Uterus (tissue), 2 donors: ENCODE measurements around the gene SYNJ1.

ENCODE experiments used
- POLR2A ChIP-seq, 2 donors: fragments of 450-650 bp; IDR thresholded peaks; one replicate each; pipeline ENCODE4 v1.6.1; 2016; ENCODE audit warnings: antibody characterized with exemption in 2 of 2, mild to moderate bottlenecking in 1 of 2, moderate library complexity in 1 of 2
- TF ChIP-seq, protein P1 (sequence below), 4 experiments: fragments of 200-600 bp in 2 of 4; fragments of 450-650 bp in 2 of 4; sonication (generic) in 2 of 4; IDR thresholded peaks; one replicate each; pipeline ENCODE4 v1.5.1; 2016 to 2019; ENCODE audit warnings: antibody characterized with exemption in 4 of 4, mild to moderate bottlenecking in 2 of 4, moderate library complexity in 1 of 4

DNA sequence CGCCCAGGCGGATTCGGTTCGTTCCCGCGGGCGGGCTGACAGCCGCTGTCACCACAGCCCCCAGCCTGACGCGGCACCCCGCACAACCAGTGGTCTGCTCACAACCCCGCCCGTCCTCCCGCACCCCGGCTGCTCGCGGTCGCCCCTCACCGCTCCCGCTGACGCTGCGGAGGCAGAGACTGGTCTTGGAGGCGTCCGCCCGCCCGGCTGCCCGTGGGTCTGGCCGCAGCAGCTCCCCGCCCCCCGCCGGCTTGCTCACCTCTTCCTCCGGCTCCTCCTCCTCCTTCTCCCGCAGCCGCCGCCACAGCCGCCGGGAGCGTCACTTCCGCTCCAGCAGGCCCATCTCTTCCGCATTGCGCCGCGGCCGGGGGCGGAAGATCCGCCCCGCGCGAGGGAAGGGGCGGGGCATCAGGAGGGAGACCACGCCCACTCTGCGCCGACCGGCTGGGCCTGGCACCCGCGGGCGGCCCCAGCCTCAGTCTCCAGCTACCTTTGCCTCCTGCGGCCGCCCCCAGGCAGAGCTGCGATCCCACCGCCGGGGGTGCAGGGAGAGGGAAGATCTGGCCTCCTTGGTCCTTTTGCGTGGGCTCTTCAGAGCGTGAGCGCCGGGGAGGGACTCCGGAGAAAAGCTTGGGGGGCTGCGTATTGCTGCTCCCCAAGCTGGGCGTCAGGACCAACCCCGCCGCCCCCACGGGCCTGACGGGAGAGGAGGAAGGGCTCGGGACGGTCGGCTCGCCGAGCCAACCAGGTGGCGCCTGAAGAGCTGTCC is at the start of gene SYNJ1:
- TF ChIP-seq, protein P1, sequence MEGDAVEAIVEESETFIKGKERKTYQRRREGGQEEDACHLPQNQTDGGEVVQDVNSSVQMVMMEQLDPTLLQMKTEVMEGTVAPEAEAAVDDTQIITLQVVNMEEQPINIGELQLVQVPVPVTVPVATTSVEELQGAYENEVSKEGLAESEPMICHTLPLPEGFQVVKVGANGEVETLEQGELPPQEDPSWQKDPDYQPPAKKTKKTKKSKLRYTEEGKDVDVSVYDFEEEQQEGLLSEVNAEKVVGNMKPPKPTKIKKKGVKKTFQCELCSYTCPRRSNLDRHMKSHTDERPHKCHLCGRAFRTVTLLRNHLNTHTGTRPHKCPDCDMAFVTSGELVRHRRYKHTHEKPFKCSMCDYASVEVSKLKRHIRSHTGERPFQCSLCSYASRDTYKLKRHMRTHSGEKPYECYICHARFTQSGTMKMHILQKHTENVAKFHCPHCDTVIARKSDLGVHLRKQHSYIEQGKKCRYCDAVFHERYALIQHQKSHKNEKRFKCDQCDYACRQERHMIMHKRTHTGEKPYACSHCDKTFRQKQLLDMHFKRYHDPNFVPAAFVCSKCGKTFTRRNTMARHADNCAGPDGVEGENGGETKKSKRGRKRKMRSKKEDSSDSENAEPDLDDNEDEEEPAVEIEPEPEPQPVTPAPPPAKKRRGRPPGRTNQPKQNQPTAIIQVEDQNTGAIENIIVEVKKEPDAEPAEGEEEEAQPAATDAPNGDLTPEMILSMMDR (IDR thresholded peaks at IDR 0.05), result peak in 1 of 4 experiments; percentile 23
- peak; percentile 67 to 83 for TF ChIP-seq POLR2A (IDR thresholded peaks at IDR 0.05)
